ENCODE measurements around the gene SEMA3B.
A peak's percentile ranks its signal among the peaks of the same experiment; 100 is the strongest.

SEMA3B gene

GRCh38 chr3:50316657-50317242 lies 47.8 kb downstream of the SEMA3B start:
- peak; percentile 50 to 63 for DNase-seq (ENCODE audit: low read depth in 2 of 2)

- DNase-seq (ENCODE audit: low read depth in 2 of 2): no peak
These were observed 48.4 kb downstream of the SEMA3B start for GRCh38 chr3:50317300-50317699.

- DNase-seq (ENCODE audit: low read depth in 2 of 2): no peak
These were observed 49.2 kb downstream of the SEMA3B start for GRCh38 chr3:50318163-50318562.

GRCh38 chr3:50318615-50319014 lies 49.7 kb downstream of the SEMA3B start:
- no peak for DNase-seq (ENCODE audit: low read depth in 2 of 2)

GRCh38 chr3:50319181-50319893 lies 50.4 kb downstream of the SEMA3B start:
- no peak for DNase-seq (ENCODE audit: low read depth in 2 of 2)

GRCh38 chr3:50319894-50320625 lies 51.1 kb downstream of the SEMA3B start:
- no peak for DNase-seq (ENCODE audit: low read depth in 2 of 2)

- peak in 1 of 2 donors; percentile 61 for DNase-seq (ENCODE audit: low read depth in 2 of 2)
These were observed 51.9 kb downstream of the SEMA3B start for GRCh38 chr3:50320853-50321335.

GRCh38 chr3:50321336-50322114 lies 52.6 kb downstream of the SEMA3B start:
- peak; percentile 63 to 68 for DNase-seq (ENCODE audit: low read depth in 2 of 2)

GRCh38 chr3:50322115-50322385 lies 53.1 kb downstream of the SEMA3B start:
- DNase-seq (ENCODE audit: low read depth in 2 of 2): no peak

GRCh38 chr3:50322386-50323091 lies 53.6 kb downstream of the SEMA3B start, which contains the start of gene HYAL2:
HYAL2 (minus strand) TSS chr3:50322745; CDS start chr3:50320489, 2,256 bp downstream.
- no peak for DNase-seq (ENCODE audit: low read depth in 2 of 2)

GRCh38 chr3:50323092-50323600 lies 54.2 kb downstream of the SEMA3B start:
- DNase-seq (ENCODE audit: low read depth in 2 of 2): no peak

GRCh38 chr3:50323614-50324199 lies 54.8 kb downstream of the SEMA3B start:
- DNase-seq (ENCODE audit: low read depth in 2 of 2): no peak

- no peak for DNase-seq (ENCODE audit: low read depth in 2 of 2)
These were observed 55.6 kb downstream of the SEMA3B start for GRCh38 chr3:50324351-50325112.

- no peak for DNase-seq (ENCODE audit: low read depth in 2 of 2)
These were observed 56.1 kb downstream of the SEMA3B start for GRCh38 chr3:50325113-50325480.

- no peak for DNase-seq (ENCODE audit: low read depth in 2 of 2)
These were observed 56.7 kb downstream of the SEMA3B start for GRCh38 chr3:50325497-50326181.

GRCh38 chr3:50326182-50326541 lies 57.2 kb downstream of the SEMA3B start:
- no peak for DNase-seq (ENCODE audit: low read depth in 2 of 2)

GRCh38 chr3:50327129-50327528 lies 58.2 kb downstream of the SEMA3B start:
- DNase-seq (ENCODE audit: low read depth in 2 of 2): no peak
